Activated B cell treated with CpG ODN at 0.5 μM for 24 hours (primary cell): Measurements from ENCODE around the gene SPEM1. TPM values are rescaled to one million over a fixed set of nuclear protein-coding genes. Genes with fewer than 3 reads are reported as not detected.

Experiments
- ATAC-seq: fragments of 200-7000 bp; cut with Tn5 transposase; one replicate; pipeline ENCODE4 v1.10.0; 2021; ENCODE audit warnings: low read depth, mild to moderate bottlenecking, moderate library complexity
- CTCF ChIA-PET: fragments of 350-600 bp; sonication (Branson Sonifier 250); formaldehyde crosslinking; loops from one replicate; lab custom pipeline; 2021; ENCODE audit warnings: antibody characterized with exemption; lab: Charles Lee
- POLR2A ChIA-PET: fragments of 350-600 bp; sonication (Branson Sonifier 250); formaldehyde crosslinking; loops from one replicate; lab custom pipeline; 2021; ENCODE audit warnings: antibody characterized with exemption; lab: Charles Lee
- DNase-seq: peaks from one replicate; pipeline ENCODE4 v3.0.0; 2022
- H3K27ac Mint-ChIP-seq: one replicate; pipeline ENCODE4 v1.8.0; 2020; ENCODE audit warnings: mixed read lengths
- H3K27me3 Mint-ChIP-seq: one replicate; pipeline ENCODE4 v1.8.0; 2021; ENCODE audit warnings: mixed read lengths
- H3K36me3 Mint-ChIP-seq: one replicate; pipeline ENCODE4 v1.8.0; 2021; ENCODE audit warnings: low read depth, mixed read lengths
- H3K4me1 Mint-ChIP-seq: one replicate; pipeline ENCODE4 v1.8.0; 2021; ENCODE audit warnings: mixed read lengths
- H3K4me3 Mint-ChIP-seq: one replicate; pipeline ENCODE4 v1.8.0; 2020; ENCODE audit warnings: mild to moderate bottlenecking, mixed read lengths
- H3K9me3 Mint-ChIP-seq: one replicate; pipeline ENCODE4 v1.8.0; 2020; ENCODE audit warnings: mixed read lengths
- intact Hi-C: fragments of 100-400 bp; cut with micrococcal nuclease; formaldehyde crosslinking; loops from one replicate; pipeline ENCODE4 v1.15.1; 2024
- total RNA-seq: library from RNA; stranded (reverse); gene quantifications from 2 replicates; pipeline ENCODE4 v1.2.3, GENCODE V29; 2022
- TF ChIP-seq, protein P1 (sequence below): fragments of 200-600 bp; IDR thresholded peaks from one replicate; pipeline ENCODE4 v1.8.0; 2022; ENCODE audit warnings: antibody characterized with exemption, mild to moderate bottlenecking

The SPEM1 gene, protein sequence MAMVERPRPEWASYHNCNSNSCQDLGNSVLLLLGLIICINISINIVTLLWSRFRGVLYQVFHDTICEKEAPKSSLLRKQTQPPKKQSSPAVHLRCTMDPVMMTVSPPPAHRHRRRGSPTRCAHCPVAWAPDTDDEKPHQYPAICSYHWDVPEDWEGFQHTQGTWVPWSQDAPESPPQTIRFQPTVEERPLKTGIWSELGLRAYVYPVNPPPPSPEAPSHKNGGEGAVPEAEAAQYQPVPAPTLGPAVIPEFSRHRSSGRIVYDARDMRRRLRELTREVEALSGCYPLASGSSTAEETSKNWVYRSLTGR
- not detected in 2 replicates for total RNA-seq

DNA sequence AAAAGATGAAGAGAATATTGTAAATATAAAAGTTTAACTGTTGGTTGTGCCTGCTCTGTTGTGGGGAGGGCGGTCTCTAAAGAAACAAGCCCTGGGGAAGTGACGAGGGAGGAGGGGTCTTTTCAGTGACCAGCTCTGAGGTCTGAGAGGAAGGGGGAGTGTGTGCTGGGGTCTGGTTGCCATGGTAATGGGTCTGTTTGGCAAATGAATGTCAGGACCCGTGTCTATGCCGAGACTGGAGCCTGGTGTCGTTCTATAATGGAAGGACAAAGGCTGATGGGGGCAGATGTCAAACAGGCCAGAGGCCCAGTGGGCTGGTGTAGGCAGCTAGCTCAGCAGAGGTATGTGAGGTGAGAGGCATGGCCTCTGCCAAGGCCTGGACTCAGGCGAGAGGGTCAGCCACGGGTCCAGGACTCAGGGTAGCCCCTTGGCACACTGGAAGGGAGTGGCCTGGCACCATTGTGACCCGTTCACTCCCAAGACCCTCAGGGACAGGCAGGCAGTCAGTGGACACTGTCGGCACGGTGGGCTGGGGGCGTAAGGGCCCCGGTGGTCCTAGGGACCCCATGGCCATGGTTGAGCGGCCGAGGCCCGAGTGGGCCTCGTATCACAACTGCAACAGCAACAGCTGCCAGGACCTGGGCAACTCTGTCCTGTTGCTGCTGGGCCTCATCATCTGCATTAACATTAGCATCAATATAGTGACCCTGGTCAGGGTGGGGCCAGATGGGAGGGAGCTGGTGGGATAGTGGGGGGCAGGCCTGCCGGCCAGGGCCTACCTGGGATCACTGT, at the start of gene SPEM1:
Gene SPEM1, plus strand, starts transcription at position 506 of the 792 bp plus-strand sequence. Its CDS starts 61 bp downstream, at position 567.
- H3K27me3 Mint-ChIP-seq: peaks cover 6% of the 10 kb centered on the region
- no peak for DNase-seq
- ChIA-PET POLR2A (interaction anchor here (0.9 kb wide), 1 partner anchor 16 kb away, joined by 4 read pairs; the partner anchor contains the start of gene TMEM256), CTCF (no interaction called here)
- intact Hi-C loops: no loop called here
- TF ChIP-seq, protein P1, sequence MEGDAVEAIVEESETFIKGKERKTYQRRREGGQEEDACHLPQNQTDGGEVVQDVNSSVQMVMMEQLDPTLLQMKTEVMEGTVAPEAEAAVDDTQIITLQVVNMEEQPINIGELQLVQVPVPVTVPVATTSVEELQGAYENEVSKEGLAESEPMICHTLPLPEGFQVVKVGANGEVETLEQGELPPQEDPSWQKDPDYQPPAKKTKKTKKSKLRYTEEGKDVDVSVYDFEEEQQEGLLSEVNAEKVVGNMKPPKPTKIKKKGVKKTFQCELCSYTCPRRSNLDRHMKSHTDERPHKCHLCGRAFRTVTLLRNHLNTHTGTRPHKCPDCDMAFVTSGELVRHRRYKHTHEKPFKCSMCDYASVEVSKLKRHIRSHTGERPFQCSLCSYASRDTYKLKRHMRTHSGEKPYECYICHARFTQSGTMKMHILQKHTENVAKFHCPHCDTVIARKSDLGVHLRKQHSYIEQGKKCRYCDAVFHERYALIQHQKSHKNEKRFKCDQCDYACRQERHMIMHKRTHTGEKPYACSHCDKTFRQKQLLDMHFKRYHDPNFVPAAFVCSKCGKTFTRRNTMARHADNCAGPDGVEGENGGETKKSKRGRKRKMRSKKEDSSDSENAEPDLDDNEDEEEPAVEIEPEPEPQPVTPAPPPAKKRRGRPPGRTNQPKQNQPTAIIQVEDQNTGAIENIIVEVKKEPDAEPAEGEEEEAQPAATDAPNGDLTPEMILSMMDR: no peak
- no peak within 1 kb of the TSS for H3K4me3 Mint-ChIP-seq
- no peak for ATAC-seq
- H3K36me3 Mint-ChIP-seq: no peaks in the 10 kb centered on the region
- H3K27ac Mint-ChIP-seq: no peak within 1 kb of the TSS
- H3K9me3 Mint-ChIP-seq: no peaks in the 10 kb centered on the region
- no peaks in the 10 kb centered on the region for H3K4me1 Mint-ChIP-seq

DNA sequence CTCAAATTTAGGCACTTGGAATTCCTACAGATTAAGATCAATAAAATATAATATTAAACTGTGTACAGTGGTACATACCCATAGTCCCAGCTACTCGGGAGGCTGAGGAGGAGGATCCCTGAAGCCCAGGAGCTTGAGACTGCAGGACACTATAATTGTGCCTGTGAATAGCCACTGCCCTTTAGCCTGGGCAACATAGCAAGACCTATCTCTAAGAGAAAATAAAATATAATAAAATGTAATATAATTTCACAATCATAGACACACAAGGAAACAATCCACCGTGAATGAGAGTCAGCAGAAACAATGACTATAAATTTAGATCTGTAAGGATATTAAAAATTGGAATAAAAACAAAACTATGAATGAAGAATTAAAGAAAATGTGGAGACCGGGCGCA, 49.3 kb upstream of the SPEM1 start:
- Mint-ChIP-seq H3K4me3 (no peak overlapping the region), H3K36me3 (no peaks in the 10 kb centered on the region), H3K27me3 (no peaks in the 10 kb centered on the region), H3K9me3 (no peaks in the 10 kb centered on the region), H3K4me1 (no peaks in the 10 kb centered on the region), H3K27ac (no peak overlapping the region)
- TF ChIP-seq, protein P1: no peak
- DNase-seq (no peak), ATAC-seq (no peak)
- POLR2A ChIA-PET: no interaction called here
- intact Hi-C loops: no loop called here
- CTCF ChIA-PET: no interaction called here

DNA sequence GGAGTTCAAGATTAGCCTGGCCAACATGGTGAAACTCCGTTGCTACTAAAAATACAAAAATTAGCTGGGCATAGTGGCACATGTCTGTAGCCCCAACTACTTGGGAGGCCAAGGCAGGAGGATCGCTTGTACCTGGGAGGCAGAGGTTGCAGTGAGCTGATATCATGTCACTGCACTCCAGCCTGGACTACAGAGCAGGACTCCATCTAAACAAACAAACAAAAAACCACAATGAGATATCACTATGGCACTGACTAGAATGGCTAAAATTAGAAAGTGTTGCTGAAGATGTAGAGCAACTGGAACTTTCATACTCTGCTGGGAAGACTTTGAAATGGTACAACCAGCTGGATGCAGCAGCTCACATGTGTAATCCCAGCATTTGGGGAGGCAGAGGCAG, 45.8 kb upstream of the SPEM1 start:
- no peaks in the 10 kb centered on the region for H3K36me3 Mint-ChIP-seq
- no peak for DNase-seq
- no peak for ATAC-seq
- peaks cover 4% of the 10 kb centered on the region for H3K9me3 Mint-ChIP-seq
- ChIA-PET POLR2A (no interaction called here), CTCF (interaction anchor here (2.2 kb wide), 1 partner anchor 19 kb away, joined by 6 read pairs; the partner anchor contains the start of gene TMEM95)
- peaks cover 7% of the 10 kb centered on the region for H3K27me3 Mint-ChIP-seq
- TF ChIP-seq, protein P1: no peak
- H3K4me3 Mint-ChIP-seq: no peak overlapping the region
- intact Hi-C loops: no loop called here
- no peak overlapping the region for H3K27ac Mint-ChIP-seq
- H3K4me1 Mint-ChIP-seq: no peaks in the 10 kb centered on the region

DNA sequence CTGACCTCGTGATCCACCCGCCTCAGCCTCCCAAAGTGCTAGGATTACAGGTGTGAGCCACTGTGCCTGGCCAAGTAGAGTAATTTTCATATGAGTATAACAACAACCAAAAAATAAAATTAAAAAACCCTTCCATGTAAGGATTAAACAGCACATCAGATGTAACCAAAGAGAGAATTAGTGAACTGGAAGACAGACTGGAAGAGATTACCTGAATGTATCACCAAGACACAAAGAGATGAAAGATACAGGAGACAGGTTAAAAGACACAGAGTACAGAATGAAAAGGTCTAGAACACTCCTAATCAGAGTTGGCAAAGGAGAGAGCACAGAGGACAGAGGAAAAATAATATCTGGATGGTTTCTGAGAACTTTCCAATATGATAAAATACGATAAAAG, 41.0 kb upstream of the SPEM1 start:
- Mint-ChIP-seq H3K27me3 (peaks cover 32% of the 10 kb centered on the region), H3K4me1 (peaks cover 4% of the 10 kb centered on the region), H3K27ac (no peak overlapping the region), H3K9me3 (peaks cover 4% of the 10 kb centered on the region), H3K36me3 (no peaks in the 10 kb centered on the region), H3K4me3 (no peak overlapping the region)
- CTCF ChIA-PET: no interaction called here
- POLR2A ChIA-PET: no interaction called here
- DNase-seq (no peak), ATAC-seq (no peak)
- intact Hi-C loops: no loop called here
- TF ChIP-seq, protein P1: no peak

DNA sequence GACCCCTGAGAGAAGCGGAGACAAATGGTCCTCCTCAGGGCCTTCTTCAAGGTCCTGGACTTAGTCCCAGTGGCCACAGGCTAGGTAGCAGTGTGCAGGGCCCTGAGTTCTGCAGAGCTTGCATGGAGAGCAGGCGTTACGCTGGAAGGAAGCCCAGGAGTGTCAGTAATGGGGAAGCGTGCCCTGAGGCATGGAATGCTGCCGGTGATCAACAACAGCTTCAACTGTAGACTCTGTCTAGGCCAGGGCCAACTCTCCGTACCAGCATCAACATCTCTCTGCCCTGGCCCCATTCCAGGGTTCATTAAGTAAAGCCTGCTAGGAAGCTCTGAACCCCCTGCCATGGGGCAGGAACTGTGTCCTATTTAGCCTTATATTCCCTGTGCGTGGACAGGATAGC, 39.8 kb upstream of the SPEM1 start:
- intact Hi-C loops: no loop called here
- H3K4me1 Mint-ChIP-seq: peaks cover 10% of the 10 kb centered on the region
- H3K9me3 Mint-ChIP-seq: peaks cover 4% of the 10 kb centered on the region
- peaks cover 32% of the 10 kb centered on the region for H3K27me3 Mint-ChIP-seq
- POLR2A ChIA-PET: no interaction called here
- no peak overlapping the region for H3K27ac Mint-ChIP-seq
- CTCF ChIA-PET: no interaction called here
- no peak overlapping the region for H3K4me3 Mint-ChIP-seq
- H3K36me3 Mint-ChIP-seq: no peaks in the 10 kb centered on the region
- ATAC-seq (no peak), DNase-seq (no peak)
- TF ChIP-seq, protein P1: no peak
